Smooth muscle cell (in vitro differentiated cells): ENCODE data around the gene EXOC4. TPM values are rescaled to one million over a fixed set of nuclear protein-coding genes. Genes with fewer than 3 reads are reported as not detected.

ENCODE experiments used
- DNase-seq: peaks from one replicate; lab custom pipeline; 2025; ENCODE audit not compliant: unreplicated experiment; lab: John Stamatoyannopoulos, UW
- H2AFZ ChIP-seq: fragments of 200-600 bp; sonication (generic); 2 replicates; pipeline ENCODE4 v1.6.0; 2016; ENCODE audit warnings: antibody characterized with exemption, low read depth, mild to moderate bottlenecking
- H3F3A ChIP-seq: fragments of 200-600 bp; sonication (generic); 2 replicates; pipeline ENCODE4 v1.6.0; 2017; ENCODE audit warnings: antibody characterized with exemption, low read depth
- H3K27ac ChIP-seq: fragments of 200-600 bp; sonication (generic); 2 replicates; pipeline ENCODE4 v1.5.1; 2016; ENCODE audit warnings: low read depth, mild to moderate bottlenecking
- H3K27me3 ChIP-seq: fragments of 200-600 bp; sonication (generic); 2 replicates; pipeline ENCODE4 v1.6.1; 2016; ENCODE audit warnings: low read depth, mild to moderate bottlenecking
- H3K36me3 ChIP-seq: fragments of 200-600 bp; sonication (generic); 2 replicates; pipeline ENCODE4 v1.5.1; 2016; ENCODE audit warnings: low read depth
- H3K4me1 ChIP-seq: fragments of 200-600 bp; sonication (generic); 2 replicates; pipeline ENCODE4 v1.5.1; 2016; ENCODE audit warnings: low read depth
- H3K4me2 ChIP-seq: fragments of 200-600 bp; sonication (generic); 2 replicates; pipeline ENCODE4 v1.6.0; 2016; ENCODE audit warnings: mild to moderate bottlenecking
- H3K4me3 ChIP-seq: fragments of 200-600 bp; sonication (generic); 2 replicates; pipeline ENCODE4 v1.5.1; 2016; ENCODE audit warnings: mild to moderate bottlenecking
- H3K79me2 ChIP-seq: fragments of 200-600 bp; sonication (generic); 2 replicates; pipeline ENCODE4 v1.6.0; 2016; ENCODE audit warnings: low read depth, mild to moderate bottlenecking
- H3K9ac ChIP-seq: fragments of 200-600 bp; sonication (generic); 2 replicates; pipeline ENCODE4 v1.6.0; 2016; ENCODE audit warnings: low read depth
- H3K9me3 ChIP-seq: fragments of 200-600 bp; sonication (generic); replicated peaks from 2 replicates; pipeline ENCODE4 v1.5.1; 2016; ENCODE audit warnings: low read depth
- H4K20me1 ChIP-seq: fragments of 200-600 bp; sonication (generic); 2 replicates; pipeline ENCODE4 v1.6.0; 2016; ENCODE audit warnings: low read depth
- CTCF ChIP-seq: fragments of 200-600 bp; sonication (generic); IDR thresholded peaks from 2 replicates; pipeline ENCODE4 v1.5.1; 2017; ENCODE audit warnings: borderline replicate concordance, mild to moderate bottlenecking, antibody characterized with exemption; ENCODE audit not compliant: insufficient read depth, poor library complexity, severe bottlenecking
- WGBS: methylation state at CpG from one replicate; pipeline ENCODE4 v1.1.7; 2016; ENCODE audit warnings: low lambda C conversion rate; 5-methylcytosine and 5-hydroxymethylcytosine counted together
- polyA plus RNA-seq: library from polyadenylated mRNA; unstranded; fragments of >200 nt; fragmentation: Nextera tagmentation; extraction: Ambion mirVana; gene quantifications from 2 replicates; pipeline ENCODE4 v1.2.1, GENCODE V29; 2016
- total RNA-seq: library from RNA; depleted of rRNA; stranded (reverse); fragments of >200 nt; gene quantifications from 2 replicates; pipeline ENCODE4 v1.2.3, GENCODE V29; 2014

Gene EXOC4
- total and polyA plus RNA-seq, 2 experiments from 2014 or later, result 21.5 to 47.1 TPM

- Histone ChIP-seq H3K79me2 (no peaks in the 10 kb centered on the region), H4K20me1 (no peaks in the 10 kb centered on the region), H3F3A (no peaks in the 10 kb centered on the region), H2AFZ (no peak overlapping the region), H3K4me3 (no peak overlapping the region), H3K9ac (no peak overlapping the region), H3K9me3 (peaks cover 3% of the 10 kb centered on the region), H3K36me3 (no peaks in the 10 kb centered on the region), H3K4me2 (no peak overlapping the region), H3K27me3 (no peaks in the 10 kb centered on the region), H3K4me1 (no peaks in the 10 kb centered on the region), H3K27ac (no peak overlapping the region)
- no peak for DNase-seq
- TF ChIP-seq CTCF, result no peak
- WGBS, result 93% methylated on average over 4 of the region's 4 CpGs
Measured at GRCh38 chr7:133962646-133963045, 709.8 kb downstream of the EXOC4 start.

GRCh38 chr7:133963629-133964028 is 710.8 kb downstream of the EXOC4 start:
- Histone ChIP-seq H3K9ac (no peak overlapping the region), H3K27me3 (no peaks in the 10 kb centered on the region), H2AFZ (no peak overlapping the region), H3K36me3 (no peaks in the 10 kb centered on the region), H3K4me2 (no peak overlapping the region), H3K27ac (no peak overlapping the region), H3K4me1 (no peaks in the 10 kb centered on the region), H3F3A (no peaks in the 10 kb centered on the region), H4K20me1 (no peaks in the 10 kb centered on the region), H3K79me2 (no peaks in the 10 kb centered on the region), H3K4me3 (no peak overlapping the region), H3K9me3 (peaks cover 3% of the 10 kb centered on the region)
- WGBS, result 80% methylated on average over 2 of the region's 2 CpGs
- no peak for TF ChIP-seq CTCF
- no peak for DNase-seq

- Histone ChIP-seq H3K27me3 (no peaks in the 10 kb centered on the region), H3K4me2 (no peak overlapping the region), H3K9me3 (peaks cover 3% of the 10 kb centered on the region), H3K36me3 (no peaks in the 10 kb centered on the region), H3K4me3 (no peak overlapping the region), H3K4me1 (no peaks in the 10 kb centered on the region), H3F3A (peaks cover 3% of the 10 kb centered on the region), H3K79me2 (no peaks in the 10 kb centered on the region), H3K27ac (no peak overlapping the region), H3K9ac (no peak overlapping the region), H4K20me1 (no peaks in the 10 kb centered on the region), H2AFZ (no peak overlapping the region)
- no peak for TF ChIP-seq CTCF
- WGBS, result 82% methylated on average over 2 of the region's 2 CpGs
- no peak for DNase-seq
Measured at GRCh38 chr7:133971625-133972024, 718.7 kb downstream of the EXOC4 start.

GRCh38 chr7:133973710-133974109 is 720.8 kb downstream of the EXOC4 start:
- DNase-seq, result no peak
- Histone ChIP-seq H3K79me2 (no peaks in the 10 kb centered on the region), H3K4me3 (no peak overlapping the region), H3F3A (peaks cover 3% of the 10 kb centered on the region), H3K4me2 (no peak overlapping the region), H4K20me1 (no peaks in the 10 kb centered on the region), H3K9me3 (no peaks in the 10 kb centered on the region), H3K9ac (no peak overlapping the region), H3K36me3 (no peaks in the 10 kb centered on the region), H3K27ac (no peak overlapping the region), H3K4me1 (peaks cover 6% of the 10 kb centered on the region), H3K27me3 (no peaks in the 10 kb centered on the region), H2AFZ (no peak overlapping the region)
- 100% methylated on average over 2 of the region's 2 CpGs for WGBS
- TF ChIP-seq CTCF, result no peak
